AG04449 (cell line): ENCODE measurements around the gene SLC22A2.

Source experiments
- CTCF ChIA-PET: fragments of 350-600 bp; formaldehyde crosslinking; extraction: SDS; loops from one replicate; lab custom pipeline; 2021; ENCODE audit warnings: antibody characterized with exemption; lab: Yijun Ruan, JAX
- POLR2A ChIA-PET: fragments of 400-600, 350-600 bp; formaldehyde crosslinking; extraction: SDS; loops from one replicate; lab custom pipeline; 2020; ENCODE audit warnings: antibody characterized with exemption, inconsistent platforms; lab: Yijun Ruan, JAX
- DNase-seq: peaks from one replicate; pipeline ENCODE4 v3.0.0-alpha.2; 2010; ENCODE audit warnings: low read depth, low spot score
- H3K4me3 ChIP-seq: 2 replicates; pipeline ENCODE4 v1.5.1; 2011; ENCODE audit warnings: low read depth, mild to moderate bottlenecking, control low read depth, low read length
- TF ChIP-seq, protein P1 (sequence below): IDR thresholded peaks from one replicate; pipeline ENCODE4 v1.5.1; 2011; ENCODE audit warnings: mild to moderate bottlenecking, moderate library complexity, low read length, control low read depth, inconsistent platforms; ENCODE audit not compliant: insufficient read depth; ENCODE audit errors: missing control alignments

The SLC22A2 gene

GRCh38 chr6:160207618-160208017 lies 51.0 kb downstream of the SLC22A2 start:
- POLR2A ChIA-PET = no interaction called here
- H3K4me3 ChIP-seq = no peak overlapping the region
- TF ChIP-seq, protein P1, sequence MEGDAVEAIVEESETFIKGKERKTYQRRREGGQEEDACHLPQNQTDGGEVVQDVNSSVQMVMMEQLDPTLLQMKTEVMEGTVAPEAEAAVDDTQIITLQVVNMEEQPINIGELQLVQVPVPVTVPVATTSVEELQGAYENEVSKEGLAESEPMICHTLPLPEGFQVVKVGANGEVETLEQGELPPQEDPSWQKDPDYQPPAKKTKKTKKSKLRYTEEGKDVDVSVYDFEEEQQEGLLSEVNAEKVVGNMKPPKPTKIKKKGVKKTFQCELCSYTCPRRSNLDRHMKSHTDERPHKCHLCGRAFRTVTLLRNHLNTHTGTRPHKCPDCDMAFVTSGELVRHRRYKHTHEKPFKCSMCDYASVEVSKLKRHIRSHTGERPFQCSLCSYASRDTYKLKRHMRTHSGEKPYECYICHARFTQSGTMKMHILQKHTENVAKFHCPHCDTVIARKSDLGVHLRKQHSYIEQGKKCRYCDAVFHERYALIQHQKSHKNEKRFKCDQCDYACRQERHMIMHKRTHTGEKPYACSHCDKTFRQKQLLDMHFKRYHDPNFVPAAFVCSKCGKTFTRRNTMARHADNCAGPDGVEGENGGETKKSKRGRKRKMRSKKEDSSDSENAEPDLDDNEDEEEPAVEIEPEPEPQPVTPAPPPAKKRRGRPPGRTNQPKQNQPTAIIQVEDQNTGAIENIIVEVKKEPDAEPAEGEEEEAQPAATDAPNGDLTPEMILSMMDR = no peak
- no peak for DNase-seq
- CTCF ChIA-PET = no interaction called here

DNA sequence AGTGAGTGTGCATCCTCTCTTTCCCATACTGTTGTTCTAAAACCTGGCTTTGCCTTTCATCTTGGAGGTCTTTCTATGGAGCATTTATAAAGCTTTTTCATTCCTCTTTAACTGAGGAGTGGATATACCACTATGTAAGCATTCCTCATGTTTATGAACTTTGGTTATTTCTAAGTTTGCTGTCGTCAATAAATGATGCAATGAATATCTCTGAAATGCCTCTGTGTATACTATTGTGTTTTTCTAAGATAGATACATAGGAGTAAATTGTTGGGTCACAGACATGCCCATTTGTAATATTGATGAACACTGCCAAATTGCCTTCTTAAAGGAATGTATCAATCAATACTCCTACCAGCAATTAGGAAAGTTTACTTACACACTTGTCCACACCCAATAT lies 53.9 kb downstream of the SLC22A2 start:
- ChIA-PET POLR2A (no interaction called here), CTCF (no interaction called here)
- DNase-seq = no peak
- H3K4me3 ChIP-seq = no peak overlapping the region
- TF ChIP-seq, protein P1 = no peak

DNA sequence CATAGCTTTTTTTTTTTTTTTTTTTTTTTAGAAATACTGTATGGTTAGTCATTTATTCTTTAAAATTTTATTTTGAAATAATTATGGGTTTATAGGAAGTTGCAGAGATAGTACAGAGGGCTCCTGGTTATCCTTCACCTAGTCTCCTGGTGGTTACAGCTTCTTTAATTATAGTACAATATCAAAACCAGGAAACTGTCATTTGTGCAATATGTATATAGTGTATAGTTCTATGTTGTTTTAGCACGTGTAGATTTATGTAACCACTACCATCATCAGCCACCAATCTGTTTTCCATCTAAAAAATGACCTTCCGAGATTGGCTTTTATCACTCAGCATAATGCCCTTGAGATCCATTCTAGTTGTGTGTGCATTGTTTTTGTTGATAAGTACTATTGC lies 54.7 kb downstream of the SLC22A2 start:
- ChIA-PET POLR2A (no interaction called here), CTCF (no interaction called here)

GRCh38 chr6:160203522-160203921 lies 55.1 kb downstream of the SLC22A2 start:
- TF ChIP-seq, protein P1 = no peak
- ChIA-PET CTCF (no interaction called here), POLR2A (no interaction called here)
- no peak overlapping the region for H3K4me3 ChIP-seq
- no peak for DNase-seq

More for the DNA sequence above, 54.7 kb downstream of the SLC22A2 start:
- H3K4me3 ChIP-seq = no peak overlapping the region
- DNase-seq = no peak
- TF ChIP-seq, protein P1 = no peak

DNA sequence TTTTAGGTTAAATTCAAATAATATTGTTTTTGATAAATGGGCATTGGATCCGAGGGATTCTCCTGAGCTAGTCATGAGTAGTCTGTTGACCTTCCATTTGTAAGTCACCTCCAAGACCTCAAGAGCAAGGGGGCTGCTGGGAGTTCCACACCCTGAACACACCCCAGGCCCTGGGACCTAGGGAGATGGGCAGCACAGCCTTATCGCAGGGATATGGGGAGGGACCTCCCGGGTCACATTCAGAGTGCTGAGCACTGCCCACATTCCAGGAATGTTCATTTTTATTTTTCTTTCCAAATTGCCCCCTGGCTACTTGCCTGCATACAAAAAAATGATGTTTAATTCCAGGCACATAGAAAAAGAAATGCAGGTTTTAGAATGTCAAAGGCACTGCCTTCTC lies 55.5 kb downstream of the SLC22A2 start:
- ChIA-PET POLR2A (no interaction called here), CTCF (no interaction called here)
- TF ChIP-seq, protein P1 = no peak
- H3K4me3 ChIP-seq = no peak overlapping the region
- no peak for DNase-seq

DNA sequence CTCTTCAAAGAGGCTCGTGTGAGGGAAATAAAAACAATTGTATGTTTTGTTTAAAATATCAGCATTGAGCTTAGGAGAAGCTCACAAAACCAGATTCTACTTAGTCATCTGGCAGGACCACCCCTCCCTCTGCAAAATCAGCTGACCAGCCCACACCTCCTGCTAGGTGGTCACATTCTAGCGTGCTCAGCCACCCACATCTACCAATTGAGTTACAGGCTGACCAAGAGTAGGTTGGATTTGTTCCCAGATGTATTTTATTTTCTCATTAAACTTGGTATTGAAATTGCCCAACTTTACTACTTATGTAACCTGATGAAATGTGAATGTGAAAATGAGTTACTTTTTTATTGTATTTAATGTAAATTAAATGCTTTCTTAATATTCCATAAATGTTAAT lies 56.2 kb downstream of the SLC22A2 start:
- POLR2A ChIA-PET = no interaction called here
- TF ChIP-seq, protein P1 = no peak
- CTCF ChIA-PET = no interaction called here
- no peak for DNase-seq
- H3K4me3 ChIP-seq = no peak overlapping the region
